Loucy (cell line): ENCODE data around the gene STPG1.

Experiments
- H2AFZ ChIP-seq: fragments of 200-600 bp; sonication (generic); 2 replicates; pipeline ENCODE4 v1.6.0; 2016; ENCODE audit warnings: antibody characterized with exemption, mild to moderate bottlenecking, low read length, moderate library complexity
- H3F3A ChIP-seq: fragments of 200-600 bp; 2 replicates; pipeline ENCODE4 v1.6.0; 2016; ENCODE audit warnings: antibody characterized with exemption, low read depth, mild to moderate bottlenecking
- H3K27me3 ChIP-seq: fragments of 200-600 bp; sonication (generic); 2 replicates; pipeline ENCODE4 v1.6.1; 2014; ENCODE audit warnings: low read length, mild to moderate bottlenecking; ENCODE audit not compliant: insufficient read depth, poor library complexity, severe bottlenecking
- H3K36me3 ChIP-seq: fragments of 200-600 bp; sonication (generic); 2 replicates; pipeline ENCODE4 v1.6.1; 2016; ENCODE audit warnings: low read length; ENCODE audit not compliant: insufficient read depth
- H3K4me1 ChIP-seq: fragments of 200-600 bp; sonication (generic); 2 replicates; pipeline ENCODE4 v1.5.1; 2014; ENCODE audit warnings: low read length, mild to moderate bottlenecking; ENCODE audit not compliant: insufficient read depth, poor library complexity, severe bottlenecking
- H3K4me2 ChIP-seq: fragments of 200-600 bp; sonication (generic); 2 replicates; pipeline ENCODE4 v1.6.0; 2014; ENCODE audit warnings: antibody characterized with exemption, low read length, low read depth, mild to moderate bottlenecking; ENCODE audit not compliant: poor library complexity, severe bottlenecking
- H3K4me3 ChIP-seq: fragments of 200-600 bp; sonication (generic); 2 replicates; pipeline ENCODE4 v1.5.1; 2014; ENCODE audit warnings: low read length, mild to moderate bottlenecking, mixed read lengths; ENCODE audit not compliant: poor library complexity, severe bottlenecking
- H3K79me2 ChIP-seq: fragments of 200-600 bp; sonication (generic); 2 replicates; pipeline ENCODE4 v1.6.1; 2014; ENCODE audit warnings: low read length; ENCODE audit not compliant: insufficient read depth
- H3K9ac ChIP-seq: fragments of 200-600 bp; sonication (generic); 2 replicates; pipeline ENCODE4 v1.6.0; 2014; ENCODE audit warnings: mild to moderate bottlenecking, low read depth, low read length, moderate library complexity; ENCODE audit not compliant: poor library complexity, severe bottlenecking
- H3K9me2 ChIP-seq: fragments of 200-600 bp; sonication (generic); replicated peaks from 2 replicates; pipeline ENCODE4 v1.6.1; 2016; ENCODE audit warnings: low read depth, low read length, mixed read lengths
- H3K9me3 ChIP-seq: fragments of 200-600 bp; sonication (generic); 2 replicates; pipeline ENCODE4 v1.6.1; 2014; ENCODE audit warnings: mild to moderate bottlenecking, antibody characterized with exemption, low read length, low read depth; ENCODE audit not compliant: insufficient read depth
- H4K20me1 ChIP-seq: fragments of 200-600 bp; sonication (generic); 2 replicates; pipeline ENCODE4 v1.6.0; 2014; ENCODE audit warnings: antibody characterized with exemption, low read length, mild to moderate bottlenecking; ENCODE audit not compliant: insufficient read depth, poor library complexity, severe bottlenecking
- EZH2phosphoT487 ChIP-seq: fragments of 200-600 bp; IDR thresholded peaks from 2 replicates; pipeline ENCODE4 v1.6.1; 2018; ENCODE audit warnings: antibody characterized with exemption, mild to moderate bottlenecking, moderate library complexity, borderline replicate concordance
- TF ChIP-seq, protein P1 (sequence below): fragments of 200-600 bp; sonication (generic); conservative IDR thresholded peaks from 2 replicates; pipeline ENCODE4 v1.5.1; 2014; ENCODE audit warnings: mild to moderate bottlenecking, antibody characterized with exemption, low read length

STPG1 gene

DNA sequence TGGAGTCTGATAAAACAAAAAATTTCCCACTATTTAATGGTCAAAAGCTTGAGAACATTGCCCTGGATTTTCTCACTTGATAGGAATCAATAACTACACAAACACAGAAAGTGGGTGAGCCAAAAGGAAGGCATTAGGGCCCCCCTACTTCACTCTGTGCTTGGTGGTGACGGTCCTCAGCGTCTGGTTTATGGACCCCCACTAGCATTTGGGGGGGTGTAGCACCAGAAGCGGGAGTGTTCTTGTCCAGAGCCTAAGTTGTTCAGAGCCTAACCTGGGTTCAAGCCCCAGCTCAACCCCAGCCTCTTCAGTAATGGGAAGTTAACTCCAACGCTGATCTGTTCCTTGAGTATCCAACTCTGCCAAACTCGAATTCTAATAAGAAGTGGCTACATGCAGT is 33.1 kb downstream of the STPG1 start:
- H3K9me3 ChIP-seq, result no peaks in the 10 kb centered on the region
- H3K4me3 ChIP-seq, result no peak overlapping the region
- H3K79me2 ChIP-seq, result no peaks in the 10 kb centered on the region
- no peaks in the 10 kb centered on the region for H3K27me3 ChIP-seq
- H3K4me1 ChIP-seq, result no peaks in the 10 kb centered on the region
- TF ChIP-seq, protein P1, sequence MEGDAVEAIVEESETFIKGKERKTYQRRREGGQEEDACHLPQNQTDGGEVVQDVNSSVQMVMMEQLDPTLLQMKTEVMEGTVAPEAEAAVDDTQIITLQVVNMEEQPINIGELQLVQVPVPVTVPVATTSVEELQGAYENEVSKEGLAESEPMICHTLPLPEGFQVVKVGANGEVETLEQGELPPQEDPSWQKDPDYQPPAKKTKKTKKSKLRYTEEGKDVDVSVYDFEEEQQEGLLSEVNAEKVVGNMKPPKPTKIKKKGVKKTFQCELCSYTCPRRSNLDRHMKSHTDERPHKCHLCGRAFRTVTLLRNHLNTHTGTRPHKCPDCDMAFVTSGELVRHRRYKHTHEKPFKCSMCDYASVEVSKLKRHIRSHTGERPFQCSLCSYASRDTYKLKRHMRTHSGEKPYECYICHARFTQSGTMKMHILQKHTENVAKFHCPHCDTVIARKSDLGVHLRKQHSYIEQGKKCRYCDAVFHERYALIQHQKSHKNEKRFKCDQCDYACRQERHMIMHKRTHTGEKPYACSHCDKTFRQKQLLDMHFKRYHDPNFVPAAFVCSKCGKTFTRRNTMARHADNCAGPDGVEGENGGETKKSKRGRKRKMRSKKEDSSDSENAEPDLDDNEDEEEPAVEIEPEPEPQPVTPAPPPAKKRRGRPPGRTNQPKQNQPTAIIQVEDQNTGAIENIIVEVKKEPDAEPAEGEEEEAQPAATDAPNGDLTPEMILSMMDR, result no peak
- TF ChIP-seq EZH2phosphoT487, result no peak
- no peak overlapping the region for H2AFZ ChIP-seq
- H3K9me2 ChIP-seq, result no peaks in the 10 kb centered on the region
- H3K4me2 ChIP-seq, result no peak overlapping the region
- no peaks in the 10 kb centered on the region for H3F3A ChIP-seq
- no peak overlapping the region for H3K9ac ChIP-seq
- no peaks in the 10 kb centered on the region for H3K36me3 ChIP-seq
- no peaks in the 10 kb centered on the region for H4K20me1 ChIP-seq

DNA sequence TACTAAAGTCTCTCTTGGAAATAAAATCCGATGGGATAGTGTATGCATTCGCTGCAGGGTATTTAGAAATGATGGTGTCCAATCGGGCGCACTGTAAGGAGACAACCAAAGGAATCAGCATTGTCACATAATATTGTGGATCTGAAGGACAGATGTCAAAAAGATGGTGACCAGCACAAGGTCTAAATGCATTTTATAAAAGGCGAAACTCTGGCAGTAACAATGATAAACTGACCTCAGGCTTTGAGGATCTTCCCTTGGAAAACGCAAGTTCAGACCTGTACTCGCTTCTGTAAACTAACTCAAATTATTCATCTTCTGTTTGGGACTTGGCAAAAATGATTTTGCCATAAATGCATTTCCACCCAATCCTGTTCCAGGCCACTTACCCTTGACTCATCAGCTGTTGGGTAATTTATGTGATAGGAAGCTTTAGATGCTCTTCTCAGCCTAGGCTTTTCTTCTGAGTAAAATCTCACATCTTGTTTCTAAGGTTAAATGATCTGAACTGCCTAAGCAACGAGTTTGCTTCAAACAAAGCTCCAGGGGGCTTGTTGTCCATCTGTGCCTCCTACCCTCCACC is 33.8 kb downstream of the STPG1 start:
- Histone ChIP-seq H4K20me1 (no peaks in the 10 kb centered on the region), H3K79me2 (no peaks in the 10 kb centered on the region), H3K4me3 (no peak overlapping the region), H3K4me1 (no peaks in the 10 kb centered on the region), H3K4me2 (no peak overlapping the region), H3F3A (no peaks in the 10 kb centered on the region), H3K27me3 (no peaks in the 10 kb centered on the region), H2AFZ (no peak overlapping the region), H3K9me2 (no peaks in the 10 kb centered on the region), H3K36me3 (no peaks in the 10 kb centered on the region), H3K9me3 (no peaks in the 10 kb centered on the region), H3K9ac (no peak overlapping the region)
- TF ChIP-seq, protein P1, result no peak
- TF ChIP-seq EZH2phosphoT487, result no peak

DNA sequence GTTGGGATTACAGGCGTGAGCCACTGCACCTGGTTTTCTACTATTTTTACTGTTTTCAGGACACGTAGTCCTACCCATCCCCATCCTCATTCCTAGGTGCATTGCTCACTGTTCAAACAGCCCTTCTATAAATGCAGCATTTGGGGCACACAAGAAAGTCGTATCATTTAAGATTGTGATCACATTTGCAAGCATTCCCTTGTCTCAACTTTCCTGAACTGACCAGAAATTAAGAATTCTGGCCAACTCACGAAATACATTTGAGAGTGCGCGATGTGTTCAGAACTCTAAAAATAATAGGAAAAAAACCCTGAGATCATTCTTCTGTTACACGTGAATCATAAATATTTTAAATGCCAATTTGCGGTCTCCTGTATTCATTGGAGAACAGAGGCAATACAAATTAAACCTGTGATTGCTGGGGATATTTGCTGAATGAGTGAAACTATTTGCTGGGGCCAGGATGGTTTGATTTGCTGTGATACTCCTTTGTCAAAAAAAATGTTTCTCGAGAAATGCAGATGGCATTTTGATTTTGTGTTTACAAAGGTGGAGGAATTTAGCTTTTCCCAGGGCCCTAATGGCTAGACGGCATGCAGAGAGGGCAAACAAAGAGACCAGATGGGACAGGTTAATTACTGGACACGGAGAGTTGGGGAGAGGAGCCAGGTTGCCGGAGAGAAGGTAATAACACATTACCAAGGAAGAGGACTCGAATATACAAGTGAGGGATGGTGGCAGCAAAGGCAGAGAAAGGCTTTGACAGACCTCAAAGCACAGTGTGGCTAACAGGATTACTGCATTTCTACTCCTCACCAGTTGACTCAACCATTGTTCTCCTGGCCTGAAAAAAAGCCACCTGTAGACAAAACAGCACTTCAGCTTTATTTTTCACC is 38.4 kb downstream of the STPG1 start:
- H3K36me3 ChIP-seq, result no peaks in the 10 kb centered on the region
- H4K20me1 ChIP-seq, result no peaks in the 10 kb centered on the region
- H3K4me3 ChIP-seq, result no peak overlapping the region
- TF ChIP-seq EZH2phosphoT487, result no peak
- TF ChIP-seq, protein P1, result no peak
- no peaks in the 10 kb centered on the region for H3K27me3 ChIP-seq
- no peak overlapping the region for H2AFZ ChIP-seq
- no peak overlapping the region for H3K9ac ChIP-seq
- no peaks in the 10 kb centered on the region for H3F3A ChIP-seq
- H3K4me1 ChIP-seq, result peaks cover 14% of the 10 kb centered on the region
- no peaks in the 10 kb centered on the region for H3K9me2 ChIP-seq
- no peak overlapping the region for H3K4me2 ChIP-seq
- H3K79me2 ChIP-seq, result no peaks in the 10 kb centered on the region
- H3K9me3 ChIP-seq, result no peaks in the 10 kb centered on the region
